NCI-H2107 (cell line): ENCODE data around the gene RFX3.

Experiments
- DNase-seq: peaks from one replicate; lab custom pipeline; 2025; lab: John Stamatoyannopoulos, UW

The RFX3 gene

DNA sequence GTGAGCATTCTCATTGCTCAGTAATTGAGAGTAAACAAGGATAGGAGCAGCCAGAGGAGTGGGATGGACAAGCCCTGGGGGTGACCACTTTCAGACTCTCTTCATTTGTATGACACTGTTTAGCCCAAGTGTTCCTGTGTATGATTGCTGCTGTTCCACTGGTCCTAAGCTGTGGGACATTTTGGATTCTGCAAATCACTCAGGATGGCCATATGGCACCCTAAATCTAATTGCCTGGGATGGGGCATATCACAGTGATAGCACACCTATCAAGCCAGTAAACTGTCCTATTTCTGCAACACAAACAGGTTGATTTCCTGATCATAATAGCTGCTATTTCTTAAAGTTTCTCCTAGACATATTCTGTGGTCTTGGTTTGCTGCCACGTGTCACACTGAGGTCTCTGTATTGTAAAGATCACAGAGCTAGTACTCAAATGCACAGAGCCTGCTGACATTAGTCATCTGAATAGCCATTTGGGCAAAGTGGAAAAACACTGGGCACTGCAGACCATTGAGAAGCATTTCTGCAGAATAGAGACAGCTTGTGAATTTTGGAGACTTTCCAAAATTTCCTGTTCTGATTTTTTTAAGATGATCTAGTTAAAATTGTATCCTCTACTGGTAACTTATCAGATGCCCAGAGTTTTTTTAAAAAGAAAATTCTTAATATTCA lies 320.2 kb downstream of the RFX3 start:
- no peak for DNase-seq

DNA sequence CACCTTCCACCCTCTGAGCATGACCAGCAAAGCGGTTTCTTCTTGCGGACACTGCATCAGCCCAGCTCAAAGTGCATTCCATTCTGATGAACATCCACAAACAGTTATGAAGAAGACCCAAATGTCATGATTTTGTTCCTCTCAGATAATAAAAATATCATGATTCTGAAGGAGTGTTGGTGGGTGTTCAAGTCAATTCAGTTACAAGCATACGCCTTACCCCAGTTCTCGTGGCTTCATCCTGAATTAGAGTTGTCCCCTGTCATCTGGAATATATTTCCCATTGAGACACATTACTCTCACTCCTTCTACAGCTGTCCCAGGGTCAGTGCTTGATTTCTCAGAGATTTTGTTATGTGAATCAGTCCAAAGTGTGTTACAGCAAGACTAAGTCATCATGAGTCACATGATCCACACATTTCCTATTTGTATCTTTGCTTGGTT lies 325.4 kb downstream of the RFX3 start:
- DNase-seq = no peak

DNA sequence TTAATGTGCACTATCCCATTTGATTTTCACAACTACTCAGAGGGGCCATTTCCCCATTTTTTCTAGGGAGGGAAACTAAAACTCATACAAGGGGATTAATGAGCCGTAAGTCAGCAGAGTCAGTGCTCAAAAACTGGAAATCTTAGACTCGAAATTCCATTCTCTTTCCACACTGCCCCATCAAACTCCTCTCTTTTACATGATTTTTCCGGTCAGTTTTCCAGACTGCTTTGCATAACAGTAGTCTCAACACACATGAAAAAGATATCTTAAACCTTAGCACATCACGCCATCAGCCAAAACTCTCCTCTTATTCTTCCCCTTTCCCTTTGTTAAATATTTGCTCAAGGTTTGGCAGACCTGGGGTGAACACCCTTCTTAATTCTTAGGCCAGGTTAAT lies 332.0 kb downstream of the RFX3 start:
- DNase-seq = no peak

DNA sequence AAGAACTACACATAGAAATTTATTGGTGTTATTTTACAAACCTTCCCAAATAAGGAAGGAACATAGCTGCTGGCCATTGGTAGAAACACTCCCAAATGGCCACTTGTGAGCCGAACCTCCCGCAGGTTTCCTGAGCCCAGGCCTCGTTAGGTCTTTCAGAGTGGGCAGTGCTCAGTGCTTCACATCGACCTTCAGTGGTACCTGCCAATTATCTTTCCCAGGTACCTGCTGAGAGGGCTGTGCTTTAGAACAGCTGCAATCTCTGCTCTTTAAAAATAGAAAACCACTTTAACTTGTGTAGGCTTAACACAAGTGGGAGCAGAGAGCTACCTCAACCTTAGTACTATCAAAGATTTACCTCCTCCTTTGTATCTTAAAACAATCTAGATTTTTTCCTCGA lies 334.1 kb downstream of the RFX3 start:
- no peak for DNase-seq

DNA sequence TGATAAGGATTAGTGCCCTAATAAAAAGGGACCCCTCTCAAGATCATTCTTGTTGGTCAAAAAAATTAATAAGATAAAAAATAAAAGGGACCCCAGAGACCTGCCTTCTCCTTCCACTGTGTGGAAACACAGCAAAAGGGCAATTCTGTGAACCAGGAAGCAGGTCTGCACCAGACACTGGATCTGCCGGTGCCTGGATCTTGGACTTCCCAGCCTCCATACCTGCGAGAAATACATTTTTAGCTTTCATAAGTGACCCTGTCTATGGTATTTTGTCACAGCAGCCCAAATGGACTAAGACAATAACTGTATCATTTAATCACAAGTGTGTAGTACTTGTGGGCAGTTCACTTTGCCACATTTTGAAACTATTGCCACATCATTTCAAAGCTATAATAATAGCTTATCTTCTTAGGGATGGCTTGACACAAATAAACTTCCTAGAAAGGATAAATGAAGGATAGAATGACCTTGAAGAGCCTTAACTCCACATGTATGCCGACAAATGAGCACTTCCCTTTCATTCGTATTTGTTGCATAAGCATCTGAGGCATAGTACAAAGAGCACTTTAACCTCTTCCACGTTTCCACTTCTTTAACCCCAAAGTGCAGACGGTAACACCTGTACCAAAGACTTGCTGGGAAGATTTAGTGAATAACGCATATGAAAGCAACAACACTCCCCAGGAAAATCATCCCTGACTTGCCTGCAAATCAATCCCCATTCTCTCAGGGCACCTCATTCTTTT lies 336.5 kb downstream of the RFX3 start:
- DNase-seq = no peak

DNA sequence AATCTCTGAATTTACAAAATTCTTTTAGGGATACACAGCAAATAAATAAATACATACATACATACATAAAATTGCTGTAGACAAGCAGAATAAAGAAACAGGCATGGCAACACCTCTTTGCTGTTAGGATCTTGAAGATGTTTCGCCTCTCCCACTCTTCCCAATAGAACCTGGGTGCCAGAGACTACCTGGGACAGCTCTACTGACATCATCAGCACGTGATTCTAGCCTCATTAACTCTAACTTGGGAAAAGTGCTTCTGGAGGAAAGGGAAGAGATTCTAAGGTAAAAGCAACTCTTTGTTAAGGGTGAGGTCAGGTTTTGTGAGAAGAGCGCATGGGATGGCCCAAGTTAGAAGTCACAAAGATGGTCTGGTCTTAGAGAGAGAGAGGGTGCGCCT lies 339.1 kb downstream of the RFX3 start:
- DNase-seq = no peak

DNA sequence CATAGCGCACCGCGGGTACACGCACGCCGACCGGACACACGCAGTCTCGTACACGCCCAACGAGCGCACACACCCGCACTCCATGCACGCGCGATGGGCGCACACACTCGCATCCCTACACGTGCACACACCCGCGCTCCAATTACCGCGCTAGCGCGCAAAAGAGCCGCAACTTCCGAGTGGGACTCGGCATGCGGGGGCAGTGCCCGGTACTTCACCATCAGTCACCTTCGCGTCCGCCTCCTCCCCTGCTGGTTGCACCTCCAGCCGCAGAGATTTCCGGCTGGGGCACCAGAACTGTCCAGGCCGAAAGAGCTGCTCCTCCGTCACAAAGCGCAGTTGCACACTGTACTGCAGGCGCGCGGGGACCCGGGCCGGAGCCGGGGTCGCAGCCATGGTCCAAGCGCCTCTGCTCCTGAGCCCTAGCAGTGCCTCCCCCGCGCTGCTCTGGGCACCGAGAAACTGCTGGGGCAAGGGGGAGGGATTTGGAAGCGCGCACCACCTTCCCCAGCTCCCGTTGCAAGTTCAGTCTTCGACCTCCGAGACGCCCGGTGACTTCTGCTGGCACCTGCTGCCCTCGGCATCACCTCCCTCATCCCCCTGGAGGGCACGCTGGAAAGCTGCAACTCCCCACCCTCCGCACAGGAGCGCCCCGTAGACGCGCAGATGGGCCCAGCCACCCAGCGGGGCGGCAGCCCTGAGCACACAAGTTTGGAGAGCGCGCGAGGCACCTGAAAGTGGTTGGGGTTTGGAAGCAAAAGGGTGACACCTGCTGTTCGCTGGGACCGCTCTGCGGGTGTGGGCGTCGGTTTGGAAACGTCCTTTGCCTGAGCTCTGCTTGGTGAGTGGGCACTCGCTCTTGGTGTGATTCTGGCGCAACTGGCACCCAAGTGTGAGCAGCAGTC lies 344.5 kb downstream of the RFX3 start:
- DNase-seq = peak; percentile 34

DNA sequence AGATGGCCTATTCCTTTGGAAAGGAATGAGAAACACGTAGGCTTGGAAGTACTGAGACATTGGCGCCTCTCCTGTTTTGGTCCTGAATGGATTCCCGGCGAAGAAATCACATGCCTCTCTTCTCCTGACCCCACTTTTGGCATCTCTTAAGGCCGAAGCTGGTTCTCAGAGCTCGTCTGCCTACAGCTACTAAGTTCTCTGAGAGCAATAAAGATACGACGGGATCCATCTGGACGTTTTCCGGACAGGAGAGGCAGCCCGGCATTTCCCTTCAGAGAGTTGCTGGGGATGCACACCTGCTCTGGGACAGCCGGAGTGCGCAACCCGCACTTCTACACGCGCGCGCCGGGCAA lies 345.1 kb downstream of the RFX3 start:
- DNase-seq = no peak

DNA sequence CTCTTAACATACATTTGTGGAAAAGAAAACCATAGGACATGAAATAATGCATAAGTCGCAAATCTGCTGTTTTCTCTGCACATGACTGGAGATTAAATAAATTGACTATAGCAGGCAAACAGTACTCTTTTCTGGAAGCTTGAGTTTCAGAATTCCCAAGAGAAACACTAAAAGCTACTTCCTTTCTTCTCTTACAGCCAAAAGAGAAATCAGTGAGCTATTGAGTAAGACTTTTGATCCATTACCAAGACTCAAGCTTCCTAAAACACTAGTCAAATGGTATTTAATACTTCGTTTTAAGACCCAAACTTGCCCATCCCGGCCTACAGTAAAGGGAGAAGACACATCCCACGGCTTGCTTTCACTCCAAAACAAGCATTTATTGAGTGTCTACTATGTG lies 346.1 kb downstream of the RFX3 start:
- no peak for DNase-seq

DNA sequence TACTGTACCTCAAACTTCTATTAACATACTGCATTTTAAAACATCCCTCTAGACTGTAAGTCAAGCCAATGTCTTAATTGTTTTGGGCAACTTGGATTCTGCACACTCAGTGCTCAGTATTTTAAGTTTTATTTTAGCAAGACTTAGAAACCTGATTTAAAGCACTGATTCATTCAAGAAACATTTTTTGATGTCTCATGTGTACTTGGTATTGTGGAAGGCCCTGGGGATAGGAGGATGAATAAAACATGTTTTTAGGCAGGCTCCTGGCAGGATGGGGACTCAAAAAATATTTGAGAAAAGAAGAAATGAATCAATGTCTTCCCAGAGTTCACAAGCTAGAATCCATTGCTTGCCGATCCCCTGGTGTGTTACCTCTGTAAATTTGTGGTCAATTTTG lies 347.9 kb downstream of the RFX3 start:
- no peak for DNase-seq

DNA sequence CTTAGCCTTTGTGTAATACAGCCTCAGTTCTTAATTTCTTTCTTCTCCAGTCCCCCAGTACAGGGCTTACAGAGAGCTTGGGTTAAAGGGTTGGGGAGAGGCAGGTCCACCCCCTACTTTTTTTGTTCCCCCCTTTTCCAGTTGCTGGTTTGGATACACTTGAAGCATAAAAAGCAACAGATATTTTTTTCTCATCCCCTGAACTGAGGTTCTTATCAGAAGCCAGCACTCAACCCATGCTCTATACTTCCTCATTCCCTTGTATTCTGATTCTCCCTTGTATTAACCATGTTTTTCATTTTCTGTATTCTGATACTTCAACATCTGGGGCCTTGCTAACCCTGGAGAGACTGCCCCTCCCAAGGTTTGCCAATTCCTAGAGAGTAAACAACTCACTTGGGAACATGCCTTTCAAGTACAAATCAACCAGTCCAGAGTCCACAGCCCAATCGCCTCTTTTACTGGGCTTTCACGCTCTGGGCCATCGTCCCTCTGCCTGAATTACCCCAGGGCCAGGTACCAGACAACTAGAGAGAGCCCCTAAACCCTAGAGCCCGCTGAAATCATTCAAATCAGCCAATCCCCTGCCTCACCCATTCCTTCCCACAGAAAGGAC lies 348.5 kb downstream of the RFX3 start:
- no peak for DNase-seq

DNA sequence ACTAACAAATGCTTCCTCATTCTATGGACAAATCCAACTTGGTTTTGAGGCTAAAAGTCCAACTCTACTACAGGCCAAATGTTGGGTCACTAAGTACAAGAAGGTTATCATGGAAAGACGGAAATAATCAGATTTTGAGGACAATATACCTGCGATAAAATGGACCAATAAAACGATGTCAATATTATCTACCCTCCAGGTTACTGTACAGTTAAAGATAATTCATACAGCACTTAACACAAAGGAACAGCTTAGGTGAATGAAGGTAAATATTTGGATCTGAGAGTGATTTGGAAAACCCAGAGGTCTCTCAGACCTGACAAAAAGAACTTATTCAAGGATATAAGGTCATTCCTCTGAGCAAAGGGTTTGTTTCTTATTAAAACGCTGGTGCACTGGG lies 352.4 kb downstream of the RFX3 start:
- no peak for DNase-seq

DNA sequence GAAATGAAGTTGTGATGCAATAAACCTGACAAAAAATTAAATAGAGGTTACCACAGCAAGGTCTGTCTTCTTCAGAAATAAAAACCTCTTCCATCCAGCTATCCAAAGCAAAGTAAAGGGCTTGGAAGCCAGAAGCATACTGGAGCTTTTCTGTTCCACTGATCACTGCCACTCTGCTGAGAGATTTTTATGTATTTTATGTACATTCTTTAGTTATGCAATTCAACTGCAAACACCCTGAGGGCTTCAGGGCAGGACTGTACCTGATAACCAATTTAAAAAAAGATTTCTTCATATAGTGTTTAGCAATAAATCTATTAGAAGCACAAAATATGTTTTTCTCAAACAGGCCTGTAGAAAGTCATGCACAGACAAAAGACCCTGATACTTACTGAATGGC lies 355.0 kb downstream of the RFX3 start:
- DNase-seq = no peak
